Measurements from ENCODE around the gene HMGN4.

GRCh38 chr6:26524722-26525370 is 13.3 kb upstream of the HMGN4 start:
- no peak for TF ChIP-seq CTCF (IDR thresholded peaks at IDR 0.05)
- TF ChIP-seq POLR2A (IDR thresholded peaks at IDR 0.05) = no peak
